ENCODE results near the gene ZHX3. TPM values are rescaled to one million over a fixed set of nuclear protein-coding genes. Genes with fewer than 3 reads are reported as not detected.

Gene ZHX3
- total RNA-seq, 1 experiment from 2014 or later = 9.6 TPM

DNA sequence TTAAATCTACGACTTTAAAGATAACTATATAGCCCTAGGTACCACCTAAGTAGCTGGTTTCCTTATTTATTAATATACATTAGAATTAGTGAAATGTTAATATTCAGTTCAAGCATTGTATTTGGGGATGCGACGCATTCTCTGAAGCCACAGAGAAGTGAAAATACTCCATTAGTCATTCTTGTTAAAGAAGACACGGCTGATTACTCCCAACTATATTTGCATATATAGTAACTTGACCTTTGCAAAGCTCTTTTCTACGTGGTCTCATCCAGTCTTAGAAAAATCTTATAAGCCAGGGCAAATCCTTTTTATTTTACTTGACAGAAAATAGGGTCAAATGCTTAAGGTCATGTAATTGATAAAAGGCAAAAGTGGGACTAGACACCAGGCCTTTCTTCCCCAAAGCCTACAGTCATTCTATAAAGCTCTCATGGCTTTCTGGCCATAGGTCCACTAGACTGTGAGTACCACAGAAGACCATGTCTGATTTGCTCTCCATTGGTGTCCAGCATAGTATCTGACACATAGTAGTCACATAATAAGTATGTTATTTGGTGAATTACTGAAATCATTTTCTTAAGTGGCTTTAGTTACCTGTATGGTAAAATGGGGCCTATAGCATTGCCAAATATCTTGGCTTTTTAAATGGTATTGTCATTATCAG, 11.3 kb downstream of the ZHX3 start:
- ATAC-seq (no peak), DNase-seq (ENCODE audit: low spot score) (no peak)
- H3K27me3 Mint-ChIP-seq (ENCODE audit: low read depth) = no peaks in the 10 kb centered on the region
- TF ChIP-seq IRF2 (CRISPR knock-in tag; IDR thresholded peaks at IDR 0.05; ENCODE audit: borderline replicate concordance, low read depth) (no peak), GABPB1 (CRISPR knock-in tag; IDR thresholded peaks at IDR 0.05) (no peak), JUN (CRISPR knock-in tag; IDR thresholded peaks at IDR 0.05) (no peak), TP53 (CRISPR knock-in tag; IDR thresholded peaks at IDR 0.05) (no peak), E2F4 (CRISPR knock-in tag; IDR thresholded peaks at IDR 0.05; ENCODE audit: borderline replicate concordance, low read depth) (no peak), FOXP1 (CRISPR knock-in tag; IDR thresholded peaks at IDR 0.05; ENCODE audit: borderline replicate concordance) (no peak)
- TF ChIP-seq, protein P1, sequence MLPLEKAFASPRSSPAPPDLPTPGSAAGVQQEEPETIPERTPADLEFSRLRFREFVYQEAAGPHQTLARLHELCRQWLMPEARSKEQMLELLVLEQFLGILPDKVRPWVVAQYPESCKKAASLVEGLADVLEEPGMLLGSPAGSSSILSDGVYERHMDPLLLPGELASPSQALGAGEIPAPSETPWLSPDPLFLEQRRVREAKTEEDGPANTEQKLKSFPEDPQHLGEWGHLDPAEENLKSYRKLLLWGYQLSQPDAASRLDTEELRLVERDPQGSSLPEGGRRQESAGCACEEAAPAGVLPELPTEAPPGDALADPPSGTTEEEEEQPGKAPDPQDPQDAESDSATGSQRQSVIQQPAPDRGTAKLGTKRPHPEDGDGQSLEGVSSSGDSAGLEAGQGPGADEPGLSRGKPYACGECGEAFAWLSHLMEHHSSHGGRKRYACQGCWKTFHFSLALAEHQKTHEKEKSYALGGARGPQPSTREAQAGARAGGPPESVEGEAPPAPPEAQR (CRISPR knock-in tag; IDR thresholded peaks at IDR 0.05) = no peak
- ChIA-PET POLR2A (no interaction called here), CTCF (interaction anchor here (0.7 kb wide), 1 partner anchor 33 kb away, joined by 3 read pairs; no protein-coding TSS in a partner anchor)
- H3K27ac Mint-ChIP-seq = no peak overlapping the region
- no peak overlapping the region for H3K4me3 Mint-ChIP-seq
- peaks cover 15% of the 10 kb centered on the region for H3K4me1 Mint-ChIP-seq
- H3K9me3 Mint-ChIP-seq = no peaks in the 10 kb centered on the region
- no peaks in the 10 kb centered on the region for H3K36me3 Mint-ChIP-seq

DNA sequence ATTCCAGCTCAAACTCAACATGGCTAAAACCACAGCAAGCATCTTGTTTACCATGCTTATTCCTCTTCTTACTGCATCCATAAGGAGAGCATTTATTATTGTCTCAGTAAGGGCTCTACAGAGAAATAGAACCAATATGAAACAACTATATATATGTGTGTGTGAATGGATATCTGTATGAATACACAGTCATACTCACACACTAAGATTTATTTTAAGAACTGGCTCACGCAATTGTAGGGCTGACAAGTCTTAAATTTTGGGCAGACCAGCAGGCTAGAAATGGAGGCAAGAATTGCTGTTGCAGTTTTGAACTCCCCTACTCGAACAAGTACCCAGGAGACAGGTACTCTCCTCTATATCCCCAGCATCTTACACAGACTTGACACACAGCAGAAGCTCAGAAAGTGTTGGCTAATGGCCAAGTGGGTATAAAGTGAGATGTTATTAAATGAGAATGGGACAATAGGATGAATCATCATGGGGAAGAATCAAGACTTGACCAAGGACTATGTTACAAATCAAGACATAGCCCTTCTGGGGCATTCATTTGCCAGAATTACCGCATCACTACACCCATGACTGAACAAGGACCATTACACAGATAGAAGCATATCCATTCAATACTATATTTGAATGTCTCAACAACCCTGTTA, 13.0 kb downstream of the ZHX3 start:
- no peak for ATAC-seq
- no peaks in the 10 kb centered on the region for H3K9me3 Mint-ChIP-seq
- POLR2A ChIA-PET = no interaction called here
- peaks cover 24% of the 10 kb centered on the region for H3K4me1 Mint-ChIP-seq
- no peaks in the 10 kb centered on the region for H3K36me3 Mint-ChIP-seq
- H3K27me3 Mint-ChIP-seq (ENCODE audit: low read depth) = no peaks in the 10 kb centered on the region
- H3K27ac Mint-ChIP-seq = no peak overlapping the region
- no peak overlapping the region for H3K4me3 Mint-ChIP-seq
- CTCF ChIA-PET = interaction anchor here (1.1 to 2.0 kb wide), 2 partner anchors 35 to 55 kb away, joined by 3 to 4 read pairs; no protein-coding TSS in a partner anchor
- DNase-seq (ENCODE audit: low spot score) = no peak
- TF ChIP-seq ZNF263 (CRISPR knock-in tag; IDR thresholded peaks at IDR 0.05; ENCODE audit: low read depth) (no peak), CREB1 (CRISPR knock-in tag; IDR thresholded peaks at IDR 0.05) (no peak), ETV6 (CRISPR knock-in tag; IDR thresholded peaks at IDR 0.05) (no peak), MYBL2 (CRISPR knock-in tag; IDR thresholded peaks at IDR 0.05) (no peak), FOXJ3 (CRISPR knock-in tag; IDR thresholded peaks at IDR 0.05; ENCODE audit: borderline replicate concordance) (no peak), OVOL2 (CRISPR knock-in tag; IDR thresholded peaks at IDR 0.05; ENCODE audit: borderline replicate concordance) (no peak), NFE2L1 (CRISPR knock-in tag; IDR thresholded peaks at IDR 0.05) (no peak), STAT6 (CRISPR knock-in tag; conservative IDR thresholded peaks at IDR 0.05; ENCODE audit: low read depth) (no peak), ZNF317 (CRISPR knock-in tag; IDR thresholded peaks at IDR 0.05; ENCODE audit: borderline replicate concordance, low read depth) (no peak), FOXK1 (CRISPR knock-in tag; IDR thresholded peaks at IDR 0.05) (no peak)
- TF ChIP-seq, protein P2, sequence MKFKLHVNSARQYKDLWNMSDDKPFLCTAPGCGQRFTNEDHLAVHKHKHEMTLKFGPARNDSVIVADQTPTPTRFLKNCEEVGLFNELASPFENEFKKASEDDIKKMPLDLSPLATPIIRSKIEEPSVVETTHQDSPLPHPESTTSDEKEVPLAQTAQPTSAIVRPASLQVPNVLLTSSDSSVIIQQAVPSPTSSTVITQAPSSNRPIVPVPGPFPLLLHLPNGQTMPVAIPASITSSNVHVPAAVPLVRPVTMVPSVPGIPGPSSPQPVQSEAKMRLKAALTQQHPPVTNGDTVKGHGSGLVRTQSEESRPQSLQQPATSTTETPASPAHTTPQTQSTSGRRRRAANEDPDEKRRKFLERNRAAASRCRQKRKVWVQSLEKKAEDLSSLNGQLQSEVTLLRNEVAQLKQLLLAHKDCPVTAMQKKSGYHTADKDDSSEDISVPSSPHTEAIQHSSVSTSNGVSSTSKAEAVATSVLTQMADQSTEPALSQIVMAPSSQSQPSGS (CRISPR knock-in tag; IDR thresholded peaks at IDR 0.05; ENCODE audit: borderline replicate concordance, low read depth) = no peak
- TF ChIP-seq, protein P3, sequence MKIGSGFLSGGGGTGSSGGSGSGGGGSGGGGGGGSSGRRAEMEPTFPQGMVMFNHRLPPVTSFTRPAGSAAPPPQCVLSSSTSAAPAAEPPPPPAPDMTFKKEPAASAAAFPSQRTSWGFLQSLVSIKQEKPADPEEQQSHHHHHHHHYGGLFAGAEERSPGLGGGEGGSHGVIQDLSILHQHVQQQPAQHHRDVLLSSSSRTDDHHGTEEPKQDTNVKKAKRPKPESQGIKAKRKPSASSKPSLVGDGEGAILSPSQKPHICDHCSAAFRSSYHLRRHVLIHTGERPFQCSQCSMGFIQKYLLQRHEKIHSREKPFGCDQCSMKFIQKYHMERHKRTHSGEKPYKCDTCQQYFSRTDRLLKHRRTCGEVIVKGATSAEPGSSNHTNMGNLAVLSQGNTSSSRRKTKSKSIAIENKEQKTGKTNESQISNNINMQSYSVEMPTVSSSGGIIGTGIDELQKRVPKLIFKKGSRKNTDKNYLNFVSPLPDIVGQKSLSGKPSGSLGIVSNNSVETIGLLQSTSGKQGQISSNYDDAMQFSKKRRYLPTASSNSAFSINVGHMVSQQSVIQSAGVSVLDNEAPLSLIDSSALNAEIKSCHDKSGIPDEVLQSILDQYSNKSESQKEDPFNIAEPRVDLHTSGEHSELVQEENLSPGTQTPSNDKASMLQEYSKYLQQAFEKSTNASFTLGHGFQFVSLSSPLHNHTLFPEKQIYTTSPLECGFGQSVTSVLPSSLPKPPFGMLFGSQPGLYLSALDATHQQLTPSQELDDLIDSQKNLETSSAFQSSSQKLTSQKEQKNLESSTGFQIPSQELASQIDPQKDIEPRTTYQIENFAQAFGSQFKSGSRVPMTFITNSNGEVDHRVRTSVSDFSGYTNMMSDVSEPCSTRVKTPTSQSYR (CRISPR knock-in tag; IDR thresholded peaks at IDR 0.05) = no peak
- TF ChIP-seq, protein P4, sequence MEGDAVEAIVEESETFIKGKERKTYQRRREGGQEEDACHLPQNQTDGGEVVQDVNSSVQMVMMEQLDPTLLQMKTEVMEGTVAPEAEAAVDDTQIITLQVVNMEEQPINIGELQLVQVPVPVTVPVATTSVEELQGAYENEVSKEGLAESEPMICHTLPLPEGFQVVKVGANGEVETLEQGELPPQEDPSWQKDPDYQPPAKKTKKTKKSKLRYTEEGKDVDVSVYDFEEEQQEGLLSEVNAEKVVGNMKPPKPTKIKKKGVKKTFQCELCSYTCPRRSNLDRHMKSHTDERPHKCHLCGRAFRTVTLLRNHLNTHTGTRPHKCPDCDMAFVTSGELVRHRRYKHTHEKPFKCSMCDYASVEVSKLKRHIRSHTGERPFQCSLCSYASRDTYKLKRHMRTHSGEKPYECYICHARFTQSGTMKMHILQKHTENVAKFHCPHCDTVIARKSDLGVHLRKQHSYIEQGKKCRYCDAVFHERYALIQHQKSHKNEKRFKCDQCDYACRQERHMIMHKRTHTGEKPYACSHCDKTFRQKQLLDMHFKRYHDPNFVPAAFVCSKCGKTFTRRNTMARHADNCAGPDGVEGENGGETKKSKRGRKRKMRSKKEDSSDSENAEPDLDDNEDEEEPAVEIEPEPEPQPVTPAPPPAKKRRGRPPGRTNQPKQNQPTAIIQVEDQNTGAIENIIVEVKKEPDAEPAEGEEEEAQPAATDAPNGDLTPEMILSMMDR (IDR thresholded peaks at IDR 0.05) = no peak

Data from WTC11 (cell line).